HG03342 (cell line): ENCODE data around the gene CCDC122.

Experiments used
- ATAC-seq: cut with Tn5 transposase; IDR thresholded peaks from one replicate; pipeline ENCODE4 v1.9.1; 2021; ENCODE audit warnings: mild to moderate bottlenecking, moderate library complexity; ENCODE audit not compliant: unreplicated experiment

Gene CCDC122

DNA sequence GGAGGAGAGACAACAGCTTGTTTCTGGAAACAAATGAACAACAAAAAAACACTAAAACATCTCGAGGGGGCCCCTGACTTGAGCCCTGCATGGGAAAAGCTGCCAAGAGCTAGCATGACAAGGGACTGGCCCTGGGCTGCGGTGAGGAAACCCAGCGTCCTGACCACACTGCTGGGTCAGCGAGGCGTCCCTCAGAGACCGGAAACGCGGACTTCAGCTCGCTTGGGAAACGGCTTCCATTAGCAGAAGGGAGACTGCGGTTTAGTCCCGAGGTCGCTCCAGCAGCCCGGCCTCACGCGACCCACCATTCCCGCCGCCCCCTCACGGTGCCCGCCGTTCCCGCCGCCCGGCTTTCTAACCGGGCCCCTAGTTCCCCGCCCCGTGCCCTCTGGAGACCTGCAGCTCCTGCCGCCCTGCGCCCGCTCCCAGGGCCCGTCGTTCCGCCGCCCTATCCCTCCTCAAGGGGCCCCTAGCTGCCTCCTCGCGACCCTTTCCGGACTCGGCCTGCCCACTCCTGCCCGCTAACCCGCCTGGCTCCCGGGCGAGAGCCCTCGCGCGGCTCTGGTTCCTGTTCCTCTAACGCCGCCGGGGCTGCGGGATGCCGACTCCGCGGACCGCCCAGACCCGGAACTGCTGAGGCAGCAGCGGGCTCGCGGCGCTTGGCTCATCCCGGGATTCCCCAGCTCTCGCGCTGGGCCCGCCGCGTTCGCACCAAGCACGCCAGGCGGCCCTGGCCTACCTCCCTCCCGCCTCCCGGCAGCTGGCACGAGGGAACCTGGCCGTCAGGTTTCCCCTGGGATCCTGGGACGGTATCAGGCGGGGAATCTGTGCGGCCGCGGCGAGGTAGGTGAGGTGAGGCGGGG, at the start of gene CCDC122:
CCDC122 (minus strand) TSS at position 849 of the 863 bp plus-strand sequence. CDS start 10,364 bp downstream, outside the sequence.
- peak; percentile 74 for ATAC-seq

DNA sequence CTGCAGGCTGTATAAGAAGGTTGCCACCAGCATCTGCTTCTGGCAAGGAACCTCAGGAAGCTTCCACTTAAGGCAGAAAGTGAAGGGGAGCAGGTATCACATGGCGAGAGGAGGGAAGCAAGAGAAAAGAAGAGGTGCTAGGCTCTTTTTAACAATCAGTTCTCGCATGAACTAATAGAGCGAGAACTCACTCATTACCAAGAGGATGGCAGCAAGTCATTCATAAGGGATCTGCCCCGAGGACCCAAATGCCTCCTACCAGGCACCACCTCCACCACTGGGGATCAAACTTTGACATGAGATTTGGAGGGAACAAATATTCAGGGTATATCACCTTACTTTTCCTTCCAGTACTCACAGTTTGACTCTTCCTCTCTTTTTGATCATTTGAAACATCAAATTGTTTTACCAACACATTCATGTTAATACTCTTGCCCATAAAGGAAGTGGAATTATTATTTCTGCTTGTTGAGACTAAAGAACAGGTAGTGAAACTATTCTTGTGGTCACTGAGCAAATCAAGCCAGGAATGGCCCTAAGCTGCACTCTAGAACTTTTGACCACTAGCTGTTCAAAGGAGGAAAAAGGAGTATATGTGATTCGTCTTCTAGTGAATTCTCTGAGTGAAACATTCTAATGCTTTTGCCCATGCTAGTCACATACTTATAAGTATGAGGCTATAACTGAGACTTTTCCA, 45.2 kb upstream of the CCDC122 start:
- peak; percentile 95 for ATAC-seq

DNA sequence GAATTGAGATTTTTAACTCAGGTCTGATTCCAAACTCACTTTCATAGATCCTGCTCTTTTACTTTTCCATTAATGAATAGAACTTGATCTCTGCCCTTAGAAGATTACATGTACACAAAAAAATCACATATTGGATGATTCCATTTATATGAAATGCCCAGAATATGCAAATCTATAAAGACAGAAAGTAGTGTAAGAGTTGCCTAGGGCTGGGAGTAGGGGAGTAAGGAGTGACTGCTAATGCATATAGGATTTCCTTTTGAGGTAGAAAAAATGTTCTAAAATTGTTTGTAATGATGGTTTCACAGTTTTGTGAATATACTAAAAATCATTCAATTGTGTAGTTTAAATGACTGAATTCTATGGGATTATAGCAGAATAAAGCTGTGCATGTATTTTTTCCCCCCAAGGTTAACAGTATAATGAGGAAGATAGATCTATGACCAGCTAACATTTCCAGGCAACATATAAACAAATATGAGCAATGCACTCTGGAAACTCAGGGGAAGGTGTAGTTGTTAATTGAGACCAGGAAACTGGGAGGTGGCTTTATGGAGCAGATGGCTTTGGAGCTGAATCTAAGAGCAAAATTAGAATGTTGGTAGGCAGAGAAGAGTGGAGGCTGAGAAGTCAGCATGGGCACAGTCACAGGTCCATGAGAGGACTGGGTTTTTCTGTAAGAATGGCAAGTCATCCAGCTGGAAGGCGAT, 41.6 kb upstream of the CCDC122 start:
- no peak for ATAC-seq

DNA sequence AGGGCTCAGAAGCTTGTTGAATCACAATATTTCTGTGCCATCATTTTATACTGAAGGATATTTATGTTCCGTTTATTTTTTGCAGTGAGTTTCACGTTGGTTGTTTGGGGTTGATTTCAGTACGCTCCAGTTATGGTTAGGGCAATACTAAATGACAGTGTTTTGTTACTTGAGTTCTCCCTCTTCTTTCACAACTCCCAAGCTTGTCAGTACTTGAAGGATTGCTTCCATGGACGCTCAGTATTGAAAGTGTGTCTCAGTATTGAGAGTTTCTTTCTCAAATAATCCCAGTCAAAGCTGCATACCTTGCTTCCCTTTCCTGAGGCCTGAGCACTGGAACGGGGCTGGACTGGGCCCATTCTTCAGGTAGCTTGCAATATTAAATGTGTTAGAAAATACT, 39.1 kb upstream of the CCDC122 start:
- no peak for ATAC-seq

DNA sequence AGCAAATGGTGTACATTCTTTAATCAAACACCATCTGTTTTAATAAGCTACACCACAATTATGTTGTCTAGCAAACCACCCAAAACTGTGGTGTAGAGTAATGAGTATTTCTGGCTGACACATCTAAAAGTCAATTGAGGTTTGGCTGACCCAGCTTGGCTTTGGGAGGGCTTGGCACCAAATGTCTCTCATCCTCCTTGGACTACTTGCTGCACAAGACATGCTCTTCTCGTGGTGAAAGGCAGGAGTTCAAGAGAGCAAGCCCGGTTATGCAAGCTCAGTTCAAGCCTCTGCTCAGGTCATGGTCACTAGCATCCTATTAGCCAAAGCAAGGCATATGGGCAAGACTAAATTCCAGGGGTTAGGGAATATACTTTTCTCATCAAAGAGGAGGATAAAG, 37.3 kb upstream of the CCDC122 start:
- no peak for ATAC-seq

DNA sequence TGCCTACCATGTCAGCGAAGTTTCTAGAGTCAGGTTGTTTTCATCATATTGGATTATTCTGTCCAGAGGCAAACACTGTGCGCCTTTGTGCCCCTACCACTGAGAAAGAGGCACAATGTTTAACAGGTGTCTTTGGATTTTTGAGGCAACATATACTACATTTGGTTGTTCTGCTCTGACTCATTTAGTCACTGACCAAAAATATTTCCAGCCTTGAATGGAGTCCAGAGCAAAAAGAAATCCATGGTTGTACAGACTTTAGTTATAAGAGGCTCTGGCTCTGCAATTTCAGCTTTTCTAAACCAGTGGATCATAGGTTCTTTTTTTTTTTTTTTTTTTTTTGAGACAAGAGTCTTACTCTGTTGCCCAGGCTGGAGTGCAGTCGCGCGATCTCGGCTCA, 35.9 kb upstream of the CCDC122 start:
- no peak for ATAC-seq

DNA sequence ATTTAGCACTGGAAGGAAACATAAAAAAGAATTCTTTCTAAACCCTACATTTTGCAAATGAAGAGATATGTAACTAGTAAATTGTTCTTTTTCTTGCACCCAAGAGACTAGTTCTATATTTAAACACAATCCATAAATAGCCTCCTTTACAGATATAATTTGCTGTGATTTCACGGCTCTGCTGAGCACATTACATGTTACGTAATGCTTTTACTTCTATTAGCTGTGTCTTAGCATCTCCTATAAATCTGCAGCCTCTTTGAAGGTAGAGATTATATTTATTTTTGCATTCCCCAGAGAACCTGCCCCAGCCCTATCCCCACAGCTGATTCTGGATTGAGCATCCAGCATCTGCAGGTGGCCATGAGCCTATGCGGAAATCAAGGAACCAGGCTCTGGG, 32.3 kb upstream of the CCDC122 start:
- no peak for ATAC-seq

DNA sequence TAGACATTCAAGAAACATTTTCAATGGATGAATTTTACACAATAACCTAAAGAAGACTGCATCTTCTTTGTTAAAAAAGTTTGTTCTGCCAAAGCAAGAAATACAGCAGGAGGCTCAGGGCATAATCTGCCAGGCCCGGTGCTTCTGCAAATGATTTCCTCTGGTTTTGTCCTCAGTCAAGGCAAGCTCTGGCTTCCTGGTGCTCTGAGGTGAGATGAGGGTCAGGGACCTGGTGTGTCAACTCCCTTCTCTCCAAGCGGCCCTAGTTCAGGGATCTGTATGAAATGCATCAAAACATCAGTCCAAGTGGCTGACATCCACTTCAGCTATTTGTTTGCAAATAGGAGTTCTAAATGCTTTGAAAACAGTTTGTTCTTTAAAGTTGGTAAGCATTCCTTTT, 31.7 kb upstream of the CCDC122 start:
- no peak for ATAC-seq

DNA sequence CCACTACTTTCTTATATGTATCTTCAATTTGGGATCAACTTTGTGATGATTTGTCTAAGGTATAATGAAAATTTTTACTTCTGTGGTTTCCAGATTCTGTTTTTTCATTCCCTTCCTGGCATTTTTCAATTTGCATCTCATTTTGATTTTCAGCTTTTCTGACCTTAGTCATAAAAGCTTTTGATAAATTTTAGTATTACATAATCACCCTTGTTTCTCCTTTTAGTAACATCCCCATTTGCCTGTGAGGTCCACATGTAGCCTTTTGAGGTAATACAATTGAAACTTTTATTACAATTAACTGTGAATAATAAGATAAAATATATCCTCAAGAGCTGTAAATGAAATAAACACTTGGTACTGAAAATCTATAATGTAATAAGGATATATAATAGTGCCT, 31.3 kb upstream of the CCDC122 start:
- no peak for ATAC-seq

DNA sequence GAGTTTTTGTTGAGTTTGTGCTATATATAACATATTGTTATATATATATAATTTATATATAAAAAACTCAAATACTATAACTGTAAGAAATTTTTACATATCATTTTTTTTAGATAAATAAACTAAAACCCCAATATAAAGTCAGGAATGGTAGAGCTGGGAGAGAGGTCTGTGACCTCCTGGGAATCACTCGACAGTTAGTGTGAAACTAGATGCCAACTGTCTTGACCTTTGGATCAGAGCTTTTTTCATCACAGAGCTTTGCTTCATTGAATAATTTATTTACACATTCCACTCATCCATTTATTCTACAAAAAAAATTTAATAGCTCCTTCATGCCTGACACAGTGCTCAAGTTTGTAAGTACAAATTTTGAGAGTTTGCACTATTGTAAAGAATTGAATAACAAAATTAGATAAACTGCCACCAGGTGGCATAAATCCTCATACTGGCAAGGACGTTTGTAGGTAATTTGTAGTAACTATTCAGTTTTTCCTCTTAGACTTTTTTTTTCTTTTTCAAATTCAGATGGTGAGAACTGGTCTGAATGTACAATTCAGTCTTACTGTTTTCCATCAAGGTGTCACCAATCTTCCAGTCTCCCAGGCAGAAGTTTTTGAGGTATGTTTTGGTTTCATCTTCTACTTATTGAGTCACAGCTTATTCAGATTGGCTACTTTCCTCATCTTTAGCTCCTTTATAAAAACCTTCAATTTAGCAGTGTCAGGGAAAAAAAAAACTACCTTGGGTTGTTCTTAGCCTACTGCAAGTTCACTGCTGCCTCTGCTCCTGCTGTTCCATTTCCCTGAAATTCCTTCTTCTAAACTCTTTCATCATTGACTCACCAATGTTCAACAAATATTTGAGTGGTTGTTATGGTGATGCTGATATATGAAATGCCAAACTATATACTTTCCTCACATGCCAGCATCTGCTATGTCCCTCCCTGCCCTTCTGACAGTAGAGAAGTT, 28.9 kb upstream of the CCDC122 start:
- no peak for ATAC-seq

DNA sequence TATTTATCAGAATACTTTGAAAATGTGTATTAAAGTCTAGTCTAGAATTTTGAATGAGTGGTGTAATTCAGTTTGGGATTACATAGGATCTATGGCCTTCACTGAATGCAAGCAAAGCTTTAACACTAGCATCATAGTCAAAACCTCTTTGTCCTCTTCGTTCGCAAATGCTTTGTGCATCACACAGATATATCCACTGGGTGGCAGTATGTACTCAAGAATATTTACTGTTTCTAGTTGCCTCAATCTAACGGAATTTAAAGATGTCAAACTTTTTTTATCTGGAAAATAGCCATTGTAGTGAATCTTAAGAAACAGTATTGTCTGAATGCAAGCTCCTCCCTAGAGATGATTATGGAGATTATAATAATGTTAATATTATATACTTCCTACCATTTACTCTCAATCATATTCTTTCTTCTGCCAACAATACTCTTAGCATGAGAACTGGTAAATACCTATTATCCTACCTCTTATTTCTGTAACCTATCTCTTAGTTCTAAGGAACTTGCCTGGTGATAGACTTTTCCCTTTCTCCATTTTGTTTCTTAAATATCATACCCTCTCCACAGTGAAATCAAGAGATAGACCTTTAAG, 26.0 kb upstream of the CCDC122 start:
- no peak for ATAC-seq

DNA sequence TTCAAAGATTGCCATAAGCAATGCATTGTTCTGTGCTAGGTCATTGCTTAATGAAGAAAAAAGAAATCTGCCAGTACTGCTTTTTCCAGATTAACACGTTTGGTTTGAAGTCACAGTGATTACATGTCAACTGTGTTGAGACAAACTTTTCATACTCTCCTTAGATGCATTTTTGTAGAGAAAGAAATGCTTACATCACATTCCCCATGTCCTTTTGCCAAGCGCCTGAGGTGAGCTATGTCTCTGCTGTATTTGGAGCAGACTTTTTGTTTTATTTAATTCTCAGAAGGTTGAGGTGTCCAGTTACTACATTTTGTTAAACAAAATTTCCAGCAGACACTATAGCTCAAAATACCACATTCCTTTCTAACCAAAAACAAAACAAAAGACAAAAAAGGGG, 16.4 kb upstream of the CCDC122 start:
- ATAC-seq = no peak

DNA sequence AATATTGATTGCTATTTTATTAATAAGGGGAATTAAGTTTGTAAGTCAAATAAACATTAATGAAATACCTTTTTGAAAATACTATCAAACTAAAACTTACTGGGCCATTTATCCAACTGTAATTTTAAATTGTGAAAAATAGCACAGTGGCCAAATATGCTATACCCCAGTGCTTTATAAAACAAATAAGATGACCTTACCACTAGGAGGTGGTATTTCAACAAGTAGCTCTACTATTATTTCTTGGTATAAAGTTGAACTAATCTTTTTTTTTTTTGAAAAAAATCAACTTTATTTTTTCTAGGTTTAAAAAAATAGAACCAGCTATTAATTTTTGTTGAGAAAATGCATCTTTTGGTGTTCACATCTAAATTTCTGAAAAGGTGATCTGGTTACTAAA, 14.9 kb upstream of the CCDC122 start:
- no peak for ATAC-seq

DNA sequence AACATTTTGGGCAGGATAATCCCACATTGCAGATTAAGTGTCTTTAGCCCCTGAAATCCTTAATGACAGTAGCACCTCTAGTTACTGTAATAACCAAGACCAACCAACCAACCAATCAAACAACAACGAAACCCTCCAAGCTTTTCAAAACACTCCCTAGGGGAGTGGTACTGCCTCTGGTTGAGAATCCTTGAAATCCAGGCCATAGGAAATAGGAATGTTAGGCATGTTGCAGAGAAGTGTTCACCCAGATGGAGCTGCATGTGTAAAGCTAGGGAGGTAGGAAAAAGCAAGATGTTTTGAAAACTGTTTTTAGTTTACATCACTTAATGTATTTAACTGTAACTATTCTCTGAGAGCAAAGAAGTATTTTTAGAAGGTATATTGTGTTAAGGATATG, 4.7 kb upstream of the CCDC122 start:
- no peak for ATAC-seq

DNA sequence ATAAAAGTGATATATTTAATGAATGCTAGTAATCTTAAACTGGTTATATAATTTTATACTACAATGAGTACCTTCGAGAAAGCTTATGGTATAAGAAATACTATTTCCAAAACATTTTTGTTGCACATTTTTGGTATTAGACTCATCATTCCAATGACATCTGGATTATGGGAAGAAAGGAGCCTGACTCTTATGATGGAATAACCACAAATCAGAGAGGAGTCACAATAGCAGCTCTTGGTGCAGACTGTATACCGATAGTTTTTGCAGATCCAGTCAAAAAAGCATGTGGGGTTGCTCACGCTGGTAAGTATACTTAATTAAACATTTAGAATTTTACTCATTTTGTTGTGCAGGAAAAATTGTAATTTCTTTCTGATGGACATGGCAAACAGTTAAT, 4.1 kb upstream of the CCDC122 start:
- ATAC-seq = no peak

DNA sequence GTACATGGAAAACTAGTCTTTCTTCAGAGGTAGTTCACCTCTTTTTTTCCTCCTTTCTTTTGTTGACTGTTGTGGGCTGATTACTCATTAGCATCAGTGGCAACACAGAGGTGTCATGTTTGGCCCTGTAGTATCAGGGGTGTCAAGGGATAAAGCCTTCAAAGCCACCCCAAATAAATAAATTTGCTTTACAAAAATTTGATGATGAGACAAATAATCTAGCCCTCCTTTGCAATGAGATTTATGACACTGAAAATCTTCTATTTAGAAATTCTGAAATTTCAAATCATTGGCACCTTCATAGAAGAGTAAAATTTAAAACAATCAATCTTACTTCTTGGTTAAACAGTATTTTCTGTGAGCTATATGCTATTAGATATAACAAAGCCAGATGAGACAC, 2.0 kb upstream of the CCDC122 start:
- ATAC-seq = no peak

DNA sequence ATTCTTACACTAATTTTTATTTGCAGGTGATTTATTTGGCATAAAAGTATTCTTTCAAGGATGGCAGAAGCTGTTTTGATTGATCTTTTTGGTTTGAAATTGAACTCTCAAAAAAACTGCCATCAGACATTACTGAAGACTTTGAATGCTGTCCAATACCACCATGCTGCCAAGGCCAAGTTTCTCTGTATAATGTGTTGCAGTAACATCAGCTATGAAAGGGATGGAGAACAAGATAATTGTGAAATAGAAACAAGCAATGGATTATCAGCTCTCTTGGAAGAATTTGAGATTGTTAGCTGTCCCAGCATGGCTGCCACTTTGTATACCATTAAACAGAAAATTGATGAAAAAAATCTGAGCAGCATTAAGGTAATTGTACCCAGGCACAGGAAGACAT, 1.4 kb upstream of the CCDC122 start:
- no peak for ATAC-seq

DNA sequence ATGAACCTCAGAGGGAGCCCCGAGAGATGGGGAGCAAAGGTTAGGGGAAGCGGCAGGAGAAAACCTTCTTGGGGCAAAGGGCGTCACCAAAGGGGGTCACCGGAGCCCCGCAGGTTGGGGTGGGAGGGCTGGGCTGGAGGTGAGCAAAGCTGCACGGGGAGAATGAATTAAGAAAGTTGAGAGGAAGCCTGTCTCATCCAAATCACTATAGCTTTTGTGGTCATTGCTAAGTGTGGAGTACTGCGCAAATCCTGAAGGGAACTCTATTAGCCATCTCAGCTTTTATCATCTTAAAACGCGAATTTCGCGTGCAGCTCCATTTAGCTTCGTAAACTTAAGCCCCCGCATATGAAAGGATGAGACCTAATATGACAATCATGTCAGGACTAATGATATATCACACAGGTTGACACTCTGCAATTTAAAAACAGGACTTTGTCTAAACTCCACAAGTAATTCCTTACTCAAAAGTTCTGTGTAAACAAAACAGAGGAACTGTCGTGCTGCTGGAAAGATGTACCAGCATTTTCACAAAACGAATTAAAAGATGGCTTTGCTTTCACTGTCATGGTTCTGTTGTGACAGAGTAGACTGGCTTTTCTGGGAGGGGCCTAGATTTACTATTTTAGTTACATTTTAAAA, 795 bp upstream of the CCDC122 start:
- no peak for ATAC-seq

DNA sequence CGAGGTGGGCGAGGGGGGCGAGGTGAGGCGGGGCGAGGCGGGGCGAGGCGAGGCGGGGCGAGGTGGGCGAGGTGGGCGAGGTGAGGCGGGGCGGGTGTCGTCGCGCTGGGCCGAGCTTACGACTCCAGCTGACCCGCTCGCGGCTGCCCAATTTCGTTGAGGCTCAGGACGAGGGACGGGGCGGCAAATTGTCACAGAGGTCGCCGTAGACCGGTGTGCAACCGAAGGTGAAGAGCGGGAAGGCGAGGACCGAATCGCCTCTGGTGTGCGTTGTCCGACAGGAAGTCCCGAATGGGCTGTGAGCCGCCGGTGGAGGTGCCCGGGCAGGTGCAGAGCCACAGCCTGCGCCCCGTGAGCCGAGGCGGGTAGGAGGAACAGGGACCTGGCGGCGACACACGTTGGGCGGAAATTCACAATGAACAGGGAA, 228 bp upstream of the CCDC122 start, which contains the start of gene LACC1:
LACC1 (plus strand) TSS at position 150 of the 427 bp plus-strand sequence. CDS start 1,082 bp downstream, outside the sequence.
- peak; percentile 30 for ATAC-seq
